ENCODE results near the gene LSR.

DNA sequence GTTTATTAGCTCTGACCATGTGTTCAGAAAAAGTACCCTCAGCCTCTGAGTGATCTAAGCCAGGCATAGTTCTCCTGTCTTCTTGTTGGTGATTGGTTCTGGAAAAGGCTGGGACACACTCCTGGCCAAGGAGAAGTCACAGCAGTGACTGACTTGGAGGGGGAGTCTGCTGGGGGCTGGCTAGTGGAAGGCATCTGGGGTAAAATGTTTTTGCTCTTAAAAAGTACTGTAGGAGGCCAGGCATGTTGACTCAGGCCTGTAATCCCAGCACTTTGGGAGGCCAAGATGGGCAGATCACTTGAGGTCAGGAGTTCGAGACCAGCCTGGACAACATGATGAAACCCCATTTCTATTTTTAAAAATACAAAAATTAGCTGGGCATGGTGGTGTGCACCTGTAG is 41.9 kb upstream of the LSR start:
- TF ChIP-seq, protein P1, sequence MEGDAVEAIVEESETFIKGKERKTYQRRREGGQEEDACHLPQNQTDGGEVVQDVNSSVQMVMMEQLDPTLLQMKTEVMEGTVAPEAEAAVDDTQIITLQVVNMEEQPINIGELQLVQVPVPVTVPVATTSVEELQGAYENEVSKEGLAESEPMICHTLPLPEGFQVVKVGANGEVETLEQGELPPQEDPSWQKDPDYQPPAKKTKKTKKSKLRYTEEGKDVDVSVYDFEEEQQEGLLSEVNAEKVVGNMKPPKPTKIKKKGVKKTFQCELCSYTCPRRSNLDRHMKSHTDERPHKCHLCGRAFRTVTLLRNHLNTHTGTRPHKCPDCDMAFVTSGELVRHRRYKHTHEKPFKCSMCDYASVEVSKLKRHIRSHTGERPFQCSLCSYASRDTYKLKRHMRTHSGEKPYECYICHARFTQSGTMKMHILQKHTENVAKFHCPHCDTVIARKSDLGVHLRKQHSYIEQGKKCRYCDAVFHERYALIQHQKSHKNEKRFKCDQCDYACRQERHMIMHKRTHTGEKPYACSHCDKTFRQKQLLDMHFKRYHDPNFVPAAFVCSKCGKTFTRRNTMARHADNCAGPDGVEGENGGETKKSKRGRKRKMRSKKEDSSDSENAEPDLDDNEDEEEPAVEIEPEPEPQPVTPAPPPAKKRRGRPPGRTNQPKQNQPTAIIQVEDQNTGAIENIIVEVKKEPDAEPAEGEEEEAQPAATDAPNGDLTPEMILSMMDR (IDR thresholded peaks at IDR 0.05) = no peak
- no peak for TF ChIP-seq EZH2 (IDR thresholded peaks at IDR 0.05)

Data from neural progenitor cell (in vitro differentiated cells).